HPDE6-E6E7 (cell line): ENCODE data around the gene MYOZ2.

Experiments used
- DNase-seq: peaks from one replicate; pipeline ENCODE4 v3.0.0; 2011; ENCODE audit warnings: missing footprints; ENCODE audit errors: extremely low spot score

The MYOZ2 gene

DNA sequence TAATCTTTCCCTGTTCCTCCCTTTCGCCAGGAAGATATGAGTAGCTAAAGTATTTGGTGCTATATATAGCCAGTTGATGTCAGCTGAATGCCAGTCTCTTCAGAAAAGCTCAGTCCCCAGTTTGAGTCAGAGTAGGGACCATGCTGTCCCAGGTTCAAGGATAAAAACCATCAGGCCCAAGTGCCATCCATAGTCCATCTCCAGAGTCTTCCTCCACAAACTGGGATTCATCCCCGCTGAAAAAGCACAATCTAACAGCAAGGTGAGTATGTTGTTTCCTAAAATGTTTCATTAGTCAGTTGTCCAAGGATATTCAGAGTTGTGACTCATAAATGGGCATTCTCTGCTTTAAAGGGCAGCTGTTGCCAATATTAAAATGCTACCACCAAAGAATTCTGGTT lies at the start of gene MYOZ2:
MYOZ2 (plus strand) TSS at position 112 of the 401 bp plus-strand sequence. CDS start 694 bp downstream, outside the sequence.
- DNase-seq, result no peak

DNA sequence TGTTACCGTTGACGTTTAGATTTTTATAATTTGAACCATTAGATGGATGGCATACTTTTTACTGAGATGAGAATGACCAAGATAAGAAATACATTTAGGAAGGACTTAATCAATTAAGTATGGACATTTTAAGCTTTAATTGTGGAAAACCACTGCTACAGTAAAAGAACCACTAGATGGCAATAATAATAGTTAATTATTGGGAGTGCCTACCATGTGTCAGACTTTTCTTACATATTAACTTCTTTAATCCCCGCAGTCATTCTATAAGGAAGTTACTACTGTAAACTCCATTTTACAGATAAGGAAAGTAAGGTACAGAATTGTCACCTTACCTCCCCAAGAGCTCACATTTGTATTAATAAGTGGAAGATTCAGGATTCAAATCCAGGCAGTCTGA lies 48.5 kb upstream of the MYOZ2 start:
- DNase-seq, result no peak

DNA sequence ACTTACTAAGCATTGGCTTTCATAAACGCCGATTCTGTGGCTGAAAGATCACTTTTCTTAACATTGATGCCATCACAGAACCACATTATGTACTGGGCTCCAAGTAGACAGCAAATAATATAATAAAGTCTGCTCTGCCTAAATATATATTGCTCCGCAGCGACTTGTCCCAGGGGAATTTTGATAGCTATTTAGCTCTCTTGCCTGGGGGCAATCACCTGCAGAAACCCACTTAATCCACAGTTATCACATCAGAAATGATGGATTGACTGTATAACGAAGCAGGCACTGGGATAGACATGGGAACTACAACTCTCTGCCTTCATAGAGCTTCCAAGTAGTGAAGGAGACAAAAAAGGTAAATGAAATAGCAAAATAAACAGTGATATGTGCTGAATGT lies 48.0 kb upstream of the MYOZ2 start:
- DNase-seq, result no peak

DNA sequence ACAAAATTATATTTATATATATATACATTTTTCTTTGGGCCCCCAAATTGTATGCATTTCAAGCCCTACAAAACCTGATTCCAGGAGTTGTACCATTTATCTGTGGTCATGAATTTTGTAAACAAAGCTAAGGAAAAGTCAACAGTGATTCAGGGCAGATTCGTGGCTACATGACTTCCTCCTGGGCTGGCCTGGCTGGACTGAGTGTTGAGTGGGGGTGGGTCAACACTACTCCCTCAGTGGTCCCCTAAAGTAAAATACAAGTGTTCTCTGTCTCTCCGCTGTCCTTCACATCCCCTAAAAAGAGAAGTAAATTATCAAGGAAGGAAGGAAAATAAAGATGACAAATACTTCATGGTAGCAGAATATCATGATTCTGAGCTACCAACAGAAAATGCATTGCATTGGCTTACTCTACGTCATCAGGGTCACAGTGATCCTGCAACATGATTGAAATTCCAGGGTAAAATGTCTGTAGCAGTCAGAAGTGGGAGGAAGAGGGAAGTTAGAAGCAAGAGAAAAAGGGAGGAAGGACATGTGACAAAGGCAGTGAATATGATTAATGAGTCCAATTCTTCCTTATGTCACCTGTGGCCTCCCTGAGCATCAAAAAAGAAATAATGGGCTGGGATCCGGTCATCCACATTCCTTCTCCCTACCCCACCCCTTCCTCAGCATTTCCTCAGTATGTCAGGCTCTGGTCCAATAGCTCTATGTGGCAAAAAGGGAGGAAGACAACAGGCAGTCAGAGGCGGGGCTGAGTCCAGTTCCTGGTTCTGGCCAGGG lies 42.4 kb upstream of the MYOZ2 start:
- no peak for DNase-seq

DNA sequence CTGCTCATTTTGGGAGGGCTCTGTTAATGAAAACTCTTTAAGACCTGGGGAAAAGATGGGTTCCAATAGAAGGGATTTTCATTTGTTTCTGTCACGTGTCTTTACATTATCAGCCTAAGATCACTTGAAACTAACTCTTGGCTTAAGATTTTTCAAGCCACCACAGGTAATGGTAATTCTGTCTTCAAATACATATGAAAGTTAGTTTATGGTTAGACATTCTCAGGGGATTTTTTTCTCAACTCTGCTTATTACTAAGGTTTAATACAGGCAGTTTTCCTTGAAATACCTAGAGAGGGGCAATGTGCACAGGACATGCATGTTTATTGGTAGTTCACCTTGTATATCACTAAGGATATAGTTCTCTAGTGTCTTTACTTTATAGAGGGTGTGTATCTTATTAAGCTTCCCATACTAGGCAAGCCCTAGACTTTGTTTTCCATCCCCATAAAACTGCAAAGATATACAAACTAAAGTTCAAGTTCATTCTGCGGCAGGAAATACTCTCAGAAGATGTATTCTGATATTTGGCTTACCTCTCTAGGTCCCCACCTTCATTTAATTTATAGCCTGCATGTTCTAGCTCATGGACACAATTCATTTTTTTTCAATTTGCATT lies 38.2 kb upstream of the MYOZ2 start:
- DNase-seq, result no peak

DNA sequence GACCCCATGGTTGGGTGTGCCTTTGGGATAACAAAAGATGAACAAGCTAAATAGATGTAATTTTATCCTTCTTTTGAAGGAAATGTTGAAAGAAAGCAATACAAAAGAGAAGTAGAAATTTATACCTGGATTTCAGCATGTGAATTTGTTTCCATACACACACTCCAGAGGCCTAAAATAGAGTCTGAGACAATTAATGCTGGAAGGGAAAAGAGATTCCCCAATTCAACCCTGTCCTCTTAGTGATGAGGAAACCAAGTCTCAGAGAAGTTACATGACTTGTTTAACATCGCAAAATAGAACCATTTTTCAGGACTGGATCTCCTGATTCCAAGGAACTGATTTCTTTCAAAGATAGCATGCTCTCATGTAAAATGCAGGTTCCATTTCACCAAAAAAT lies 37.3 kb upstream of the MYOZ2 start:
- no peak for DNase-seq

DNA sequence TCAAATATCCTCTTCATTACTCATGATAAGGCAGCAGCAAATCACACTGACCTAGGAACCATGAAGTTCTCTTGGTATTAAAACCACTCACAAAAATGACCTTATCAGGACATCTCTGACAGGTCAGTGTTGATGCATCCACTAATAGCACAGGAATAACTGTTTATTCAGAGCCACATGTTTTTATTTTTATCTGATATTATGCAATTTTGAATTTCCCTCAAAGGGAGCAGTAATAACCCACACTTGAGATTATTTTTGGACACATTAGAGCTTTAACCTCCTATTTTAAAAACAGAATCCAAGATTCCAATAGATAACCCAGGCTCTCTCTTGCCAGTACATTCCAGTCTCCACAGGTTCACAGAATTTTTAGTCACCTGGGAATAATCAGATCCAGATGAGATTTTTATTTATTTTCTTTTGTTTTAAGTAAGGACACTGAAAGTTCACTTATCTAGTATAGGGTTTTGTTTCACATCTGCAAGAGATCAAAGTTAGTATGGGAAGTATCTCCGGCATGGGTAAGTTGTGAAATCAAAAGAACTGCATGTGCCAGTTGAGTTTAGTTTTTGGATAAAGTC lies 36.3 kb upstream of the MYOZ2 start:
- no peak for DNase-seq

DNA sequence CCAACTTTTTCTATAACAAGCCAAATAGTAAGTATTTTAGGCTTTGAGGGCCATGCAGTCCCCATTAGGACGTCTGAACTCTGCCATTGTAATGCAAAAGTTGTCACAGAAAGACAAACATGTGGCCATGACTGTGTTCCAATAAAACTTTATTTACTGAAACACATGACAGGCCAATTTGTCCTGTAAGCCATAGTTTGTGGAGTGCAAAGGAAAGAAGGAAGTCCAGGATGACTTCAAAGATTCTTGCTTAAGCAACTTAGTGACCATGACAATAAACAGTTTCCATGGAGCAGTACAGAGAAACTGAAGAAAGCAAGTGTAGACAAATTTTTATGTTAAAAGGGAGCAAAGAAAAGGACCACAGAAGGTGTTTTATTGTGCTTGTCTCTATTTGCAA lies 35.0 kb upstream of the MYOZ2 start:
- DNase-seq, result no peak

DNA sequence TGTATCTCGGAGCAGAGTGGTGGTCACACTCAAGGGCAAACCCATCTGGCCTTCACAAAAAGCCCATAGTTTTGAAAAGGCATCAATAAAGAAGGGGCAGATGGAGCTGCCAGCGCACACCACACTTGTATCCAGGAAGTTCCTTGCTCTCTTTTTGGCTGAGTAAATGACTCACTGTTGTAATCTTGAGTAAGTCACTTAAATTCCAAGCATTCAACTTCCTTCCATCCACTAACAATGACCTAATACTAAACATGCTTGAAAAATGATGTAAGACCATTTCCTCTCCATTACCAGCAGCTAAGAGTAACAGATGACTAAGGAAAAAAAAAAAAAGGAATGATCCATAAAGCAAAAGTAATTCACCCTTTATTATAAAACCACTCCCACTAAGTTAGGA lies 32.4 kb upstream of the MYOZ2 start:
- DNase-seq, result peak; percentile 68

DNA sequence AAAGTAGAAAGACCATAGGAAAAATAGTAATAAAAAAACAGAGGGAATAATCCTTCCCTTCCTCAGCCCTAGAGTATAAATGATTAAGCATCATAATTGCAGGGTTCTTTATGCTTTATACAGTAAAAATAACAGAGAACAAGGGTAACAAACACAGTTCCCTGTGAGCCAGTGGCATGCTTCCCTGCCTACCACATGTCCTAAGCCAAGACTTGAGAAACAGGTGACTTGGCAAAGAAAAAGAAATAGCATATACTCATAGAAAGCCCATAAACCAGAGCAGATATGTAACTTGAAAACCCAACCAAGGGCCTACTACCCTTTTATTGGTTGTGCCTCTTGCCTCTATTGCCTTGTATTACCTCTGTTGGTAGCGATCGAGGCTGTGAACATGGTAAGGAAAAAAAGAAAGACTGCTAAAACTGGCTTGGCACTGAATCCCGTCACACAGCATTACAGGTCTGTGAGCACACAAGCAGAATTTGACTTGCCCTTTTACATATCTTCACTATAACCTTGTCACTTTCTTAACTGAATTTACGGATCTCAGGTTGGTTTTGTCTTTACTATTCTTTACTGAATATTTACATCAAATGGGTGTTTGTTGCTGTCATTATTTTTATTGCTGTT lies 30.9 kb upstream of the MYOZ2 start:
- no peak for DNase-seq

DNA sequence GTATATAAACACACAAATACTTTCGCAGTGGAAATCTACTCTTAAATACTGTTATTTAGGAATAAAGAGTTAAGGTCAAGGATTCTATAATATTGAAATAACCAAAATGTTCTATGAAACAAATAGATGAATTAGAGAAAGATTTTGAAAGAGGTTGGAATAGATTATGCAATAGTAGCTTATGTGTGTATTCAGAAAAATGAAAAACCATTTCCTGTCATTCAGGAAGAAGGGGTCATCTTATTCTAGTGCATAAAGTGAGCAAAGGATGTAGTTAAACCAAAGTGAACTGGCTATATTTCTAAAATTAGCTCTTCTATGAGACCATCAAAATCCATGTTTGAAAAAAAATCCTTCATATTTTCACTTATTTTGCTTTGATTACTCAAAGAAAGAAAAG lies 30.0 kb upstream of the MYOZ2 start:
- DNase-seq, result no peak

DNA sequence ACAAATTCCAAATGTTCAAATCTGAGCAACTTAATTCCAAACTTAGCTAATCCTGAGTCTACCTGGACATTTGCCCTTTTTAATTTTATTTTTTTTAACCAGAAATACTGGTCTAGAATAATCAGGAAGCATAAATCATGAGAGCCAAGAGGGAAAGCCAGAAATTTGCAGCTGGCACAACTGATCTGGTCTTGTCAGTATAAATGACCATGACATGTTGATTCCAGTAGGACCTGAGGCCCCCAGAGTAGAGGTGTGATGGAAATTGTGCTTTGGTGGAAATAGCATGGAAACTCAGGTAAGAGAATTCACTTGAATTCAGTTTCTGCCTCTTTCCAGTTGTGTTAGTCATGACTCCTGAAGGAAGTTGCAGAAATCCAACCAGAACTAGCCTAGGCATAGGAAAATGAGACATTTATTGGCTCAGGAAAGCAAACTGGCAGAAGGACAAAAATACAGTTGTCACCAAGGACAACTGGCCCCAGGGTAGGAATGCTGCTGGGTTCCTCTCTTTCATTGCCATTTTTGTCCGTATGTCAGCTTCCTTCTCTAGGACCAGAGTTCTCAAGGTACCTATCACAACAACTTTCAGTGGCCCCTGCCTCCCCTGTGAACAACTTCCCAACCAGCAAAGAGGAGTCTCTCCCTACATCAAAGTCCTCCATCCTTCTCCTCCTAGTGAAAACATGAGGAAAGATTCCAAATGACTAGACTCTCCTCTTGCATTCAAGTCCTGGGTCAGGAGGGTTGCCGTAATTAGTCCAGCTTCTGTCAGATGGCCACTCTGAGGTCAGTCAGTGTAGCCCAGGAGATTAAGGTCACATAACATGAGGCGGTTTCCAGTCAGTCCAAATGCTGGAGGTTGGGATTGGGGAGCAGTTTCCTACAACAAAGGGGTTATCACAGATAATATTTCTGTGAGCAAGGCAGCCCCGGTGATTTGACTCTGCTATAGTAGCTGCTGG lies 29.3 kb upstream of the MYOZ2 start:
- no peak for DNase-seq

DNA sequence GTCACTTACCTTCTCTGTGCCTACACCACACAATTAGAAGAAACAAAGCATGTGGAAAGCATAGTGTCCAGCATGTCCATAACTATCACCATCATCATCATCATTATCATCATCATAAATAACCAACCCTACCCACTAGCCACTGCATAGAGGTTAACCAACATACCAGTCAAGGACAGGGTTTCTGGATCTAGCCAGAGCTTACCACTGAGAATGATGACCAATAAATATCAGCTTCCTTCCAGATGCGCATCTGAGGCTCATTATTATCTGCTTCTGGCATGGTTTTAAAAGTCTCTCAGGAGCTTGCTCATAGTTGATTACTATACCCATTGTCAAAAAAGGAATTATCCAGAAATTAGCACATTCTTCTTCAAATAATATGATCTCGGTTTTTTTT lies 25.5 kb upstream of the MYOZ2 start:
- DNase-seq, result no peak

DNA sequence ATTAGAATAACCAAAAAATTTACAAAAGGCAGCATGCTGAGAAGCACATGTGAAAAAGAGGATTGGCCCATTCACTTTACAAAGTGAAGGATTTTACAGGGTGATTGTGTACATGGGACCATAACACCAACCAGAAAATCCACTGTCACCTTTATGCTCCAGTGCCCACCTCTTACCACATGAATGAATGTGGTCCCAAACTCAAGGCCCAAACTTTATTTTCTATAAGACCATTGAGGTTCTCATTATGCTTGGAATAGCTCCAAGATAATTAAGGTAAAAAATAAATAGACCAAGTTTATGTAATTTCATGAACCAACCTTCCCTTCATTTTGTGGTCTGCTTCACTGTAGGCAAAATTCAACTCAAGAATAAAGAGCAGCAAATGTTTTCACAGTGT lies 24.3 kb upstream of the MYOZ2 start:
- no peak for DNase-seq

DNA sequence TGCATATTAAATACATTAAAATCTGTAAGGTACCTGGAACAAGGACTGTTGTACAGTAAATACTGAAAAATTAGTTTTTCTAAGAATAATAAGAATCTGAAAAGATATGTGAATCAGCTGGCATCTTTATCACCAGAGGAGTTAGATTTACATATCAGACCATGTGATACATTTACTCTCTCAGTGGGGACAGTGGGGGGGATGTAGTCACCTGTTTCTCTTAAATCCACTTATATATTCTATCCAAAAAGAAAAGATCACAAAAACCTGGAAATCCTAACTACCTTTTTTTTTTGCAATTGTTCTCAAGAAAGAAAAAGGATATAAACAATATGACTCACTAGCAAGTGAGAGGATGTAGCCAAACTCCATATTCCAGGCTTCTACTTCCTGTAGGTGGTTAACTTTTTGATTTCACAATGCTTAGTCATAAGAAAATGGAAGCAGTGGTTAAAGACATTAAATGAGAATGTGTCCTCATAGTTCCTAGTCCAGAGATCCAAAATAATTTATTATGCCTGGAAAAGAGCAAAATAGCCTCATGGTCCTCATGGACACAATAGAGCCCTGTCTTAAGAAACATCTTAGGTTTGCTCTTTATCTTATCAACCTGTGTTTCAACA lies 22.5 kb upstream of the MYOZ2 start:
- DNase-seq, result peak; percentile 66

DNA sequence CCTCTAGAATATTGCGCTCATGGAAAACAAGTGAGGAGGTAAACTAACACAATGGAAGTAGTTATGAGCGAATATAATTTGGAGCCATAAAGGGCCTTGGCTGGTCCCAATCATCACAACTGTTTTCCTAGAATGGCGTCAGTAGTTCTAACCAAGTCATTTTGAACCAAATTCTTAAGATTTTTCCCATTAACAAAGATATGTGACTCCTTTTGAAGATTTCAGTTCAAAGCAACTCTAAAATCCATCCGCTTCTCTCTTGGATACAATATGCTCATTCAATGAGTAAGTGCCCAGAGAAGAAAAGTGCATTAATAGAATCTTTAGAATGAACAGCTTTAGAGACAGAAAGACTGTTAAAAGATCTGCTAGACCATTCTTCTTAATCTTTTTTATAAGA lies 19.6 kb upstream of the MYOZ2 start:
- DNase-seq, result no peak

DNA sequence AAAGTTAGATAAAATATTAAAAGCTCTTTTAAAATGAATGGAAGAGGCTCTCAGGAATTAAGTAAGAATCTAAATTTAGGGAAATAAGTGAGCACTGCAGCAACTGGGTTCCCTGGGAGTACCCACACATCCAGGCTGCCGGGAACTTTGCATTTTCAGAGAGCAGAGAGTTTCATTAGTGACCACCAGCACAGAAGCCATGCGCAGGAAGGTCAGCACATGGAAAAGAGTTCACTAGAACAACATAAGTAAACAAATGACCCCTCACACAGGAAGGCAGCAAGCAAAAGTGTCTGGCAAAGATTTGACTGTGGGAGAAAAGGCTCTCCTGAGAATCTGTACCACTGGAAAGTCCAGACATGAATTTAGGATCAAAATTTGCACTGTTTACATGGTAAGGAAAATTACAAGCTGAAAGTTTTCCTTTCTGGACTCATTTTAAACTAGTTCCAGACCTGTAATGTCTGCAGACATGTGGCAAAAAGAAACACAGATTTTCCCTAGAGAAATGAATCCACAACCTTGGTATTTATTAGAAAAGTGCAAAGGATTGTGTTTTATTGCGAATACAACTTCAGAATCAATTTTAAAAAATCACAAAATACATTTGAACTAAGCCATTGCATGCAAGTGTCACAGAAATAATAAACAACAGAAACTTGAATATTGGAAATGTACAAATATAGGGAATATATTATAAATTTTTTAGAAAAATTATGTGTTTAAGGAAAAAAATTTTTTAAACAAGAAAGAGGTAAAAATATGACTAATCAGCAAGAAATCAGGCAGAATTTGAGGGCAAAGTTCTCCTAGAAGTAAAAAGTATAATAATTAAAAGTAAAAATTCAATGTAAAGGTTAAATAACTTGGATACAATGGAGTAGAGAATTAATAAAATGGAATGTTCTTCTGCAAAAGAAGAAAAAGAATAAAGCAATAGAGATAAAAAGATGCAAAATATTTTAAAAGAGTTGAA lies 18.4 kb upstream of the MYOZ2 start:
- DNase-seq, result no peak

DNA sequence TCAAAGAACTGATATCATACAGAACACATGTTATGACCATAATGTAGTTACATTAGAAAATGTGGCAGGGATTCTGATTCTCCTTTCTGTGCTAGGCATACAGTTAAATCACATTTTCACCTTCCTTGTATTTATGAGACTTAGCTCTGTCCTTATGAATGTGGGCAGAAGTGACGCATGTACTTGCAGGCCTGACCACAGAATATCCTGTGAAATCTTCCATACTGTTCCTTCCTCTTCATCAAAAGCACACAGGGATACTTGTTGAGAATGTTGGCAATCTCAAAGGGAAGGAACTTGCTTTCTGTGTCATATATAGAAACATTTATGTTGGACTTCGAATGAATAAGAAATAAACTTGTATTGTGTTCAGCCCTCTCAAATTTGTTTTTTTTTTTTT lies 17.2 kb upstream of the MYOZ2 start:
- DNase-seq, result no peak

DNA sequence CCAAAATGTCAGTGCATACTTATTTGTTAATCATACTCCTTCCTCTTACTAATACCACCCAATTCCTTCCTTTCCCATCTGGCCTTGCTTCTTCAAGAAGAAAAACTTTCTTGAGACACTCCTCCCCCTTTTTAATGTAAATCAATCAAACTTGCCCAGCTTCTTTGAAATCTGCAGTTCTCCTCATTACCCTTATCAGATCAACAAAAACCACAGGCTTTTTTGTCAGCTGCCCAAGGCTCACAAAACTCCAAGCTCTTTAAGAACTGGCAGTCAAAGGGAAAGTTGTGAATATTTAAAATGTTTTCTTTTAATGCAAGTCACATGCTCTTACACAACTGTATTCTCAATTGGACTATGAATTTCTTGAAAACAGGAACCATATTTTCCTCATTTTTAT lies 11.3 kb upstream of the MYOZ2 start:
- no peak for DNase-seq

DNA sequence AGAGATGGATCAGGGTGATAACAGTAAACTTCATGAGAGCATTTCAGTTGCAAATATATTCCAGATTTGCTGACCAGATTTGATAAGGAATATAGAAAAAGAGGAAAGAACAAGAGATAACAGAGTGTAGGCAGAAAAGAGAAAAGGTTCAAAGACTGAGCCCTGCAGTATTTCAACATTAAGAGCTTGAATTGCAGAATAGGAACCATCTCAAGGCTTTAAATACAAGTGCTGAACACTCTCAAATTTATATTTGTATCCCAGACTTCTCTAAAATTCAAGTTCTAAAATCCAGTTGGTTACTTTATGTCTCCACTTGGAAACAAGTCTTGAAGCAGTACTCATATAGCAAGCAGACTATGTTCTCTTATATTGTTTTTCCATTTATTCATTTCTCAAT lies 9.7 kb upstream of the MYOZ2 start:
- DNase-seq, result no peak
